GM12878 (cell line): ENCODE data around the gene PCK2. TPM values are rescaled to one million over a fixed set of nuclear protein-coding genes. Genes with fewer than 3 reads are reported as not detected.

Experiments used
- ATF3 ChIP-seq: IDR thresholded peaks from 2 replicates; pipeline ENCODE4 v1.6.1; 2011; ENCODE audit warnings: low read depth, mild to moderate bottlenecking, low read length, moderate library complexity, borderline replicate concordance; ENCODE audit errors: extremely low read depth
- BACH1 ChIP-seq: fragments of 450-650 bp; IDR thresholded peaks from 2 replicates; pipeline ENCODE4 v1.6.1; 2017; ENCODE audit warnings: mild to moderate bottlenecking, borderline replicate concordance
- CREM ChIP-seq: IDR thresholded peaks from 2 replicates; pipeline ENCODE4 v1.6.1; 2014; ENCODE audit warnings: antibody characterized with exemption, low read depth
- ELK1 ChIP-seq: IDR thresholded peaks from 2 replicates; pipeline ENCODE4 v1.6.1; 2012; ENCODE audit warnings: low read depth, low read length, improper control_type of control experiment
- EZH2 ChIP-seq: IDR thresholded peaks from 2 replicates; pipeline ENCODE4 v1.6.1; 2012; ENCODE audit warnings: low read depth, mild to moderate bottlenecking, control low read depth, inconsistent platforms, low read length, borderline replicate concordance; ENCODE audit not compliant: control insufficient read depth
- IRF3 ChIP-seq: fragments of 450-650 bp; IDR thresholded peaks from 2 replicates; pipeline ENCODE4 v1.6.1; 2014; ENCODE audit warnings: mild to moderate bottlenecking
- MLLT1 ChIP-seq: fragments of 450-650 bp; IDR thresholded peaks from 2 replicates; pipeline ENCODE4 v1.6.1; 2016; ENCODE audit warnings: mild to moderate bottlenecking
- MYB ChIP-seq: fragments of 150-350 bp; IDR thresholded peaks from 2 replicates; pipeline ENCODE4 v1.6.1; 2014; ENCODE audit warnings: mild to moderate bottlenecking, low read depth, low read length, borderline replicate concordance
- NBN ChIP-seq: fragments of 450-650 bp; IDR thresholded peaks from 2 replicates; pipeline ENCODE4 v1.6.1; 2016
- PKNOX1 ChIP-seq: fragments of 450-650 bp; IDR thresholded peaks from 2 replicates; pipeline ENCODE4 v1.6.1; 2016; ENCODE audit warnings: mild to moderate bottlenecking
- SKIL ChIP-seq: fragments of 450-650 bp; IDR thresholded peaks from 2 replicates; pipeline ENCODE4 v1.6.1; 2017; ENCODE audit warnings: mild to moderate bottlenecking, low read depth, inconsistent platforms; ENCODE audit not compliant: poor library complexity, severe bottlenecking
- SMARCA5 ChIP-seq: fragments of 450-650 bp; IDR thresholded peaks from 2 replicates; pipeline ENCODE4 v1.6.1; 2017; ENCODE audit warnings: mild to moderate bottlenecking
- USF1 ChIP-seq: IDR thresholded peaks from 2 replicates; pipeline ENCODE4 v1.6.1; 2011; ENCODE audit warnings: borderline replicate concordance, low read depth, mild to moderate bottlenecking, moderate library complexity, mixed read lengths, low read length; ENCODE audit not compliant: insufficient read depth; ENCODE audit errors: extremely low read length
- USF2 ChIP-seq: IDR thresholded peaks from 2 replicates; pipeline ENCODE4 v1.6.1; 2011; ENCODE audit warnings: low read depth, low read length, improper control_type of control experiment, borderline replicate concordance
- ZBTB33 ChIP-seq: fragments of 450-650 bp; IDR thresholded peaks from 2 replicates; pipeline ENCODE4 v1.6.1; 2017; ENCODE audit warnings: mild to moderate bottlenecking
- ZNF622 ChIP-seq: fragments of 450-650 bp; IDR thresholded peaks from 2 replicates; pipeline ENCODE4 v1.6.1; 2017; ENCODE audit warnings: mild to moderate bottlenecking, inconsistent platforms
- ZSCAN29 ChIP-seq: fragments of 450-650 bp; IDR thresholded peaks from 2 replicates; pipeline ENCODE4 v1.6.1; 2017; ENCODE audit warnings: mild to moderate bottlenecking, moderate library complexity
- polyA plus RNA-seq, 11 experiments: library from polyadenylated mRNA; depleted of rRNA in 4 of 11; unstranded in 6 of 11; stranded (reverse) in 5 of 11; fragments of >200 nt; fragmentation: Nextera tagmentation in 4 of 11; fragmentation: Illumina TruSeq in 1 of 11; extraction: Ambion mirVana in 4 of 11; extraction: Trizol in 1 of 11; gene quantifications; 1 replicate in 1 of 11; 2 replicates in 10 of 11; pipeline versions ENCODE4 v1.2.1 to v1.2.3, GENCODE V29; 2011 to 2016; ENCODE audit warnings: inconsistent platforms in 2 of 11, missing spikeins in 2 of 11, low read depth in 1 of 11
- total RNA-seq, 4 experiments: library from RNA; depleted of rRNA in 3 of 4; stranded (reverse); fragments of >200 nt in 3 of 4; fragmentation: Illumina TruSeq in 1 of 4; extraction: Trizol in 1 of 4; gene quantifications; 2 replicates each; pipeline versions ENCODE4 v1.2.1 to v1.2.3, GENCODE V29; 2013 to 2021

PCK2 gene
- total and polyA plus RNA-seq, 10 of the 15 experiments (the other 5 are each of a cell fraction or from before 2014, with no cell fraction given), result 6.6 to 110 (median 44.6) TPM

- TF ChIP-seq SMARCA5, result peak; percentile 88
- no peak for TF ChIP-seq IRF3
- TF ChIP-seq MYB, result no peak
- TF ChIP-seq NBN, result 0 out of 2 replicates have a peak, but pooled peaks have one; percentile 14
- no peak for TF ChIP-seq ZBTB33
- no peak for TF ChIP-seq EZH2
- no peak for TF ChIP-seq CREM
- TF ChIP-seq SKIL, result no peak
- no peak for TF ChIP-seq MLLT1
- TF ChIP-seq BACH1, result peak; percentile 96
- TF ChIP-seq ZSCAN29, result no peak
- TF ChIP-seq ELK1, result no peak
- no peak for TF ChIP-seq PKNOX1
- no peak for TF ChIP-seq USF1
- TF ChIP-seq ZNF622, result no peak
- TF ChIP-seq USF2, result no peak
- TF ChIP-seq ATF3, result no peak
Measured at GRCh38 chr14:24135834-24136683, 41.9 kb downstream of the PCK2 start, which contains the start of gene PSME1 (continued).
